SK-N-SH treated with all-trans-retinoic acid at 6 μM for 48 hours (cell line): ENCODE measurements around the gene HM13.

Source experiments
- ATAC-seq: fragments of 200-7000 bp; cut with Tn5 transposase; 3 replicates; pipeline ENCODE4 v1.9.1; 2020; ENCODE audit warnings: mild to moderate bottlenecking, moderate library complexity
- BACH2 ChIP-seq: fragments of 250-450 bp; sonication (Bioruptor Pico); IDR thresholded peaks from 2 replicates; pipeline ENCODE4 v1.9.0; 2021; ENCODE audit warnings: mild to moderate bottlenecking, borderline replicate concordance
- CSDC2 ChIP-seq: fragments of 250-450 bp; sonication (Bioruptor Pico); IDR thresholded peaks from 2 replicates; pipeline ENCODE4 v1.5.0; 2020; ENCODE audit warnings: mild to moderate bottlenecking, moderate library complexity
- ESRRG ChIP-seq: fragments of 250-450 bp; sonication (Bioruptor Pico); IDR thresholded peaks from 2 replicates; pipeline ENCODE4 v1.6.1; 2021; ENCODE audit warnings: mild to moderate bottlenecking
- GLIS3 ChIP-seq: fragments of 250-450 bp; sonication (Bioruptor Pico); IDR thresholded peaks from 2 replicates; pipeline ENCODE4 v1.5.0; 2020; ENCODE audit warnings: mild to moderate bottlenecking, moderate library complexity
- ISL1 ChIP-seq: fragments of 250-450 bp; sonication (Bioruptor Pico); IDR thresholded peaks from 2 replicates; pipeline ENCODE4 v2.1.2; 2022; ENCODE audit warnings: mild to moderate bottlenecking, moderate library complexity
- OSR1 ChIP-seq: fragments of 250-450 bp; sonication (Bioruptor Pico); IDR thresholded peaks from 2 replicates; pipeline ENCODE4 v1.8.0; 2022; ENCODE audit warnings: moderate library complexity, mild to moderate bottlenecking, inconsistent platforms
- PPARA ChIP-seq: fragments of 250-450 bp; sonication (Bioruptor Pico); IDR thresholded peaks from 2 replicates; pipeline ENCODE4 v1.5.0; 2020; ENCODE audit warnings: mild to moderate bottlenecking, borderline replicate concordance
- RARB ChIP-seq: fragments of 250-450 bp; sonication (Bioruptor Pico); IDR thresholded peaks from 2 replicates; pipeline ENCODE4 v1.8.0; 2021; ENCODE audit warnings: mild to moderate bottlenecking, moderate library complexity
- SNAI2 ChIP-seq: fragments of 250-450 bp; sonication (Bioruptor Pico); IDR thresholded peaks from 2 replicates; pipeline ENCODE4 v1.5.0; 2020; ENCODE audit warnings: mild to moderate bottlenecking, moderate library complexity
- TCF4 ChIP-seq: fragments of 250-450 bp; sonication (Bioruptor Pico); IDR thresholded peaks from 2 replicates; pipeline ENCODE4 v1.8.0; 2021; ENCODE audit warnings: mild to moderate bottlenecking, moderate library complexity, borderline replicate concordance
- TOX ChIP-seq: fragments of 250-450 bp; sonication (Bioruptor Pico); IDR thresholded peaks from 2 replicates; pipeline ENCODE4 v1.8.0; 2021; ENCODE audit warnings: mild to moderate bottlenecking, moderate library complexity, borderline replicate concordance
- ZC3H10 ChIP-seq: fragments of 250-450 bp; sonication (Bioruptor Pico); IDR thresholded peaks from 2 replicates; pipeline ENCODE4 v1.5.1; 2021; ENCODE audit warnings: mild to moderate bottlenecking, moderate library complexity
- ZFP3 ChIP-seq: fragments of 250-450 bp; sonication (Bioruptor Pico); IDR thresholded peaks from 2 replicates; pipeline ENCODE4 v1.5.0; 2020; ENCODE audit warnings: mild to moderate bottlenecking, moderate library complexity
- ZFP30 ChIP-seq: fragments of 450-650 bp; formaldehyde crosslinking; IDR thresholded peaks from 2 replicates; pipeline ENCODE4 v1.5.0; 2022; ENCODE audit warnings: mild to moderate bottlenecking, moderate library complexity
- ZNF565 ChIP-seq: fragments of 450-650 bp; formaldehyde crosslinking; conservative IDR thresholded peaks from 2 replicates; pipeline ENCODE4 v1.5.0; 2020; ENCODE audit warnings: low read depth, mild to moderate bottlenecking, moderate library complexity
- ZNF70 ChIP-seq: fragments of 450-650 bp; formaldehyde crosslinking; IDR thresholded peaks from 2 replicates; pipeline ENCODE4 v1.5.0; 2020; ENCODE audit warnings: mild to moderate bottlenecking, moderate library complexity
- ZNF8 ChIP-seq: fragments of 450-650 bp; formaldehyde crosslinking; IDR thresholded peaks from 2 replicates; pipeline ENCODE4 v1.5.0; 2020; ENCODE audit warnings: mild to moderate bottlenecking, moderate library complexity
- TF ChIP-seq, protein P1 (sequence below): fragments of 250-450 bp; sonication (Bioruptor Pico); IDR thresholded peaks from 2 replicates; pipeline ENCODE4 v1.5.0; 2020; ENCODE audit warnings: mild to moderate bottlenecking, moderate library complexity
- TF ChIP-seq, protein P2 (sequence below): fragments of 250-450 bp; sonication (Bioruptor Pico); IDR thresholded peaks from 2 replicates; pipeline ENCODE4 v1.5.1; 2020; ENCODE audit warnings: low read depth, mild to moderate bottlenecking, moderate library complexity
- TF ChIP-seq, protein P3 (sequence below): fragments of 250-450 bp; sonication (Bioruptor Pico); IDR thresholded peaks from 2 replicates; pipeline ENCODE4 v1.5.1; 2021; ENCODE audit warnings: mild to moderate bottlenecking, moderate library complexity
- TF ChIP-seq, protein P4 (sequence below): fragments of 250-450 bp; sonication (Bioruptor Pico); IDR thresholded peaks from 2 replicates; pipeline ENCODE4 v1.8.0; 2020; ENCODE audit warnings: mild to moderate bottlenecking, moderate library complexity, borderline replicate concordance
- TF ChIP-seq, protein P5 (sequence below): fragments of 250-450 bp; sonication (Bioruptor Pico); IDR thresholded peaks from 2 replicates; pipeline ENCODE4 v1.8.0; 2021; ENCODE audit warnings: low read depth, mild to moderate bottlenecking, moderate library complexity, borderline replicate concordance

HM13 gene

DNA sequence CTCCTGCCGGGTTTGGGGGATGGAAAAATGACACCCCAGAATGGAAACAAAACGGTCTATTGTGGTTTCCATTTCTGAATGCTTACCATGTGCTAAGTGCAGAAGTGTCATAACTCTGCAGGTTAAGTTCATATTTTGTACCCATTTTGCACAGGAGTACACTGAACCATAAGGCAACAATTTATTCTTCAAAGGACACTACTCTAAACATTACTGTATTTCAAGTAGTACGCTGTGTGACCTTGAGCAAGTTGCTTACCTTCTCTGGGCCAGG lies 81.1 kb downstream of the HM13 start:
- ATAC-seq, result no peak
- TF ChIP-seq SNAI2 (no peak), TOX (CRISPR knock-in tag) (no peak), ISL1 (CRISPR knock-in tag) (no peak), TCF4 (no peak), CSDC2 (CRISPR knock-in tag) (no peak), OSR1 (CRISPR knock-in tag) (no peak), ZC3H10 (CRISPR knock-in tag) (no peak), ESRRG (no peak), PPARA (no peak), RARB (CRISPR knock-in tag) (no peak), ZNF8 (CRISPR knock-in tag) (no peak), ZNF565 (CRISPR knock-in tag) (no peak), GLIS3 (CRISPR knock-in tag) (no peak), BACH2 (CRISPR knock-in tag) (no peak), ZFP30 (CRISPR knock-in tag) (no peak)
- TF ChIP-seq, protein P1, sequence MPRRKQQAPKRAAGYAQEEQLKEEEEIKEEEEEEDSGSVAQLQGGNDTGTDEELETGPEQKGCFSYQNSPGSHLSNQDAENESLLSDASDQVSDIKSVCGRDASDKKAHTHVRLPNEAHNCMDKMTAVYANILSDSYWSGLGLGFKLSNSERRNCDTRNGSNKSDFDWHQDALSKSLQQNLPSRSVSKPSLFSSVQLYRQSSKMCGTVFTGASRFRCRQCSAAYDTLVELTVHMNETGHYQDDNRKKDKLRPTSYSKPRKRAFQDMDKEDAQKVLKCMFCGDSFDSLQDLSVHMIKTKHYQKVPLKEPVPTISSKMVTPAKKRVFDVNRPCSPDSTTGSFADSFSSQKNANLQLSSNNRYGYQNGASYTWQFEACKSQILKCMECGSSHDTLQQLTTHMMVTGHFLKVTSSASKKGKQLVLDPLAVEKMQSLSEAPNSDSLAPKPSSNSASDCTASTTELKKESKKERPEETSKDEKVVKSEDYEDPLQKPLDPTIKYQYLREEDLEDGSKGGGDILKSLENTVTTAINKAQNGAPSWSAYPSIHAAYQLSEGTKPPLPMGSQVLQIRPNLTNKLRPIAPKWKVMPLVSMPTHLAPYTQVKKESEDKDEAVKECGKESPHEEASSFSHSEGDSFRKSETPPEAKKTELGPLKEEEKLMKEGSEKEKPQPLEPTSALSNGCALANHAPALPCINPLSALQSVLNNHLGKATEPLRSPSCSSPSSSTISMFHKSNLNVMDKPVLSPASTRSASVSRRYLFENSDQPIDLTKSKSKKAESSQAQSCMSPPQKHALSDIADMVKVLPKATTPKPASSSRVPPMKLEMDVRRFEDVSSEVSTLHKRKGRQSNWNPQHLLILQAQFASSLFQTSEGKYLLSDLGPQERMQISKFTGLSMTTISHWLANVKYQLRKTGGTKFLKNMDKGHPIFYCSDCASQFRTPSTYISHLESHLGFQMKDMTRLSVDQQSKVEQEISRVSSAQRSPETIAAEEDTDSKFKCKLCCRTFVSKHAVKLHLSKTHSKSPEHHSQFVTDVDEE, result no peak
- TF ChIP-seq, protein P2, sequence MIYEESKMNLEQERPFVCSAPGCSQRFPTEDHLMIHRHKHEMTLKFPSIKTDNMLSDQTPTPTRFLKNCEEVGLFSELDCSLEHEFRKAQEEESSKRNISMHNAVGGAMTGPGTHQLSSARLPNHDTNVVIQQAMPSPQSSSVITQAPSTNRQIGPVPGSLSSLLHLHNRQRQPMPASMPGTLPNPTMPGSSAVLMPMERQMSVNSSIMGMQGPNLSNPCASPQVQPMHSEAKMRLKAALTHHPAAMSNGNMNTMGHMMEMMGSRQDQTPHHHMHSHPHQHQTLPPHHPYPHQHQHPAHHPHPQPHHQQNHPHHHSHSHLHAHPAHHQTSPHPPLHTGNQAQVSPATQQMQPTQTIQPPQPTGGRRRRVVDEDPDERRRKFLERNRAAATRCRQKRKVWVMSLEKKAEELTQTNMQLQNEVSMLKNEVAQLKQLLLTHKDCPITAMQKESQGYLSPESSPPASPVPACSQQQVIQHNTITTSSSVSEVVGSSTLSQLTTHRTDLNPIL (CRISPR knock-in tag), result no peak
- TF ChIP-seq, protein P3, sequence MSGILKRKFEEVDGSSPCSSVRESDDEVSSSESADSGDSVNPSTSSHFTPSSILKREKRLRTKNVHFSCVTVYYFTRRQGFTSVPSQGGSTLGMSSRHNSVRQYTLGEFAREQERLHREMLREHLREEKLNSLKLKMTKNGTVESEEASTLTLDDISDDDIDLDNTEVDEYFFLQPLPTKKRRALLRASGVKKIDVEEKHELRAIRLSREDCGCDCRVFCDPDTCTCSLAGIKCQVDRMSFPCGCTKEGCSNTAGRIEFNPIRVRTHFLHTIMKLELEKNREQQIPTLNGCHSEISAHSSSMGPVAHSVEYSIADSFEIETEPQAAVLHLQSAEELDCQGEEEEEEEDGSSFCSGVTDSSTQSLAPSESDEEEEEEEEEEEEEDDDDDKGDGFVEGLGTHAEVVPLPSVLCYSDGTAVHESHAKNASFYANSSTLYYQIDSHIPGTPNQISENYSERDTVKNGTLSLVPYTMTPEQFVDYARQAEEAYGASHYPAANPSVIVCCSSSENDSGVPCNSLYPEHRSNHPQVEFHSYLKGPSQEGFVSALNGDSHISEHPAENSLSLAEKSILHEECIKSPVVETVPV (CRISPR knock-in tag), result no peak
- TF ChIP-seq, protein P4, sequence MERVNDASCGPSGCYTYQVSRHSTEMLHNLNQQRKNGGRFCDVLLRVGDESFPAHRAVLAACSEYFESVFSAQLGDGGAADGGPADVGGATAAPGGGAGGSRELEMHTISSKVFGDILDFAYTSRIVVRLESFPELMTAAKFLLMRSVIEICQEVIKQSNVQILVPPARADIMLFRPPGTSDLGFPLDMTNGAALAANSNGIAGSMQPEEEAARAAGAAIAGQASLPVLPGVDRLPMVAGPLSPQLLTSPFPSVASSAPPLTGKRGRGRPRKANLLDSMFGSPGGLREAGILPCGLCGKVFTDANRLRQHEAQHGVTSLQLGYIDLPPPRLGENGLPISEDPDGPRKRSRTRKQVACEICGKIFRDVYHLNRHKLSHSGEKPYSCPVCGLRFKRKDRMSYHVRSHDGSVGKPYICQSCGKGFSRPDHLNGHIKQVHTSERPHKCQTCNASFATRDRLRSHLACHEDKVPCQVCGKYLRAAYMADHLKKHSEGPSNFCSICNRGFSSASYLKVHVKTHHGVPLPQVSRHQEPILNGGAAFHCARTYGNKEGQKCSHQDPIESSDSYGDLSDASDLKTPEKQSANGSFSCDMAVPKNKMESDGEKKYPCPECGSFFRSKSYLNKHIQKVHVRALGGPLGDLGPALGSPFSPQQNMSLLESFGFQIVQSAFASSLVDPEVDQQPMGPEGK (CRISPR knock-in tag), result no peak
- TF ChIP-seq, protein P5, sequence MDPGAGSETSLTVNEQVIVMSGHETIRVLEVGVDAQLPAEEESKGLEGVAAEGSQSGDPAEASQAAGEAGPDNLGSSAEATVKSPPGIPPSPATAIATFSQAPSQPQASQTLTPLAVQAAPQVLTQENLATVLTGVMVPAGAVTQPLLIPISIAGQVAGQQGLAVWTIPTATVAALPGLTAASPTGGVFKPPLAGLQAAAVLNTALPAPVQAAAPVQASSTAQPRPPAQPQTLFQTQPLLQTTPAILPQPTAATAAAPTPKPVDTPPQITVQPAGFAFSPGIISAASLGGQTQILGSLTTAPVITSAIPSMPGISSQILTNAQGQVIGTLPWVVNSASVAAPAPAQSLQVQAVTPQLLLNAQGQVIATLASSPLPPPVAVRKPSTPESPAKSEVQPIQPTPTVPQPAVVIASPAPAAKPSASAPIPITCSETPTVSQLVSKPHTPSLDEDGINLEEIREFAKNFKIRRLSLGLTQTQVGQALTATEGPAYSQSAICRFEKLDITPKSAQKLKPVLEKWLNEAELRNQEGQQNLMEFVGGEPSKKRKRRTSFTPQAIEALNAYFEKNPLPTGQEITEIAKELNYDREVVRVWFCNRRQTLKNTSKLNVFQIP (CRISPR knock-in tag), result no peak

DNA sequence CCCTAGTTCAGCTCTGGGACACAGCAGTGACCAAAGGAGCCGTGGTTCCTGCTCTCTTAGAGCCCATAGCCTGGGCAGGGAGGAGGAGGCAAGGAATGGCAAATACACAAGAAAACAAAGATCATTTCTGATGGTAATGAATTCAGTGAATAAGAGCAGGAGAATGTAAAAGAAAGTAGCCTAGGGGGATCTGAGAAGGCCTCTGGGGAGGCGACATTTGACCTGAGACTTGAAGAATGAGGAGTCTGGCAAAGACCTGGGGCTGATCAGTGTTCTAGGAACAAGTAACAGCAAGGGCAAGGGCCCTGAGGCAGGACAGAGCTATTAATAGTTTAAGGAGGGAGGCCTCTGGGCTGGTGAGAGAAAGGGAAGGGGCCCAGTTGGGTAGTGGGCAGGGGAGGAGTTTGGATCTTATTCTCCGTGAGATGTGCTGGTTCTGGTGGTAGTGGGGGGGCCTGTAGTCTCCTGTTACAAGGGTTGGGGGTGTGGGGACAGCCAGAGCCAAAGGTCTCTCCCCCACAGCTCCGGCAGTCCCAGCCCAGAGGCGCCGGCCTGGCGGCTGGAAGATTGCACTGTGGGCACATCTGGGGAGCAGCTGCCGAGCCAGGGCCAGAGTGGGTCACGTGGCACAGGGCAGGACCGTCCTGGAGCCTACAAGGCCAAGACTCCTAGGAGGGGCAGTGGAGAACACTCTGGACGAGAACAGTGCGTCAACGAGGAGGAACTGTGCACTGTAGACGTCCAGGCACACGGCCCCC lies 81.6 kb downstream of the HM13 start:
- ATAC-seq, result peak; percentile 87
- no peak for TF ChIP-seq SNAI2
- TF ChIP-seq ZFP3 (CRISPR knock-in tag), result peak; percentile 16; the same call in 1 of the 2 replicates
- TF ChIP-seq, protein P4 (CRISPR knock-in tag), result peak; percentile 10; the same call in 1 of the 2 replicates
- no peak for TF ChIP-seq OSR1 (CRISPR knock-in tag)
- TF ChIP-seq ZNF8 (CRISPR knock-in tag), result 0 out of 2 replicates have a peak, but pooled peaks have one; percentile 22
- TF ChIP-seq, protein P1, result peak; percentile 68; the same call in 1 of the 2 replicates
- peak; percentile 81 for TF ChIP-seq ZNF565 (CRISPR knock-in tag)
- peak; percentile 95 for TF ChIP-seq TCF4
- peak; percentile 30; the same call in 1 of the 2 replicates for TF ChIP-seq ZNF70
- TF ChIP-seq, protein P2 (CRISPR knock-in tag), result no peak
